IMR-90 (cell line): Measurements from ENCODE around the gene JAK1. TPM values are rescaled to one million over a fixed set of nuclear protein-coding genes. Genes with fewer than 3 reads are reported as not detected.

Source experiments
- ATAC-seq: fragments of 200-7000 bp; cut with Tn5 transposase; 2 replicates; pipeline ENCODE4 v1.9.1; 2020; ENCODE audit warnings: low read depth, mild to moderate bottlenecking, moderate library complexity
- BruUV-seq: library from RNA; stranded (reverse); fragments of 400-500 nt; replicated peaks from 2 replicates; lab custom pipeline; 2021; lab: Mats Ljungman, UMichigan
- CTCF ChIA-PET: fragments of 300-600 bp; formaldehyde crosslinking; extraction: SDS; loops from one replicate; lab custom pipeline; 2021; ENCODE audit warnings: antibody characterized with exemption; lab: Yijun Ruan, JAX
- POLR2A ChIA-PET: fragments of 300-600 bp; sonication (Branson Sonifier 250); formaldehyde crosslinking; loops from one replicate; lab custom pipeline; 2022; ENCODE audit warnings: antibody characterized with exemption; ENCODE audit not compliant: unreplicated experiment; lab: Charles Lee
- DNase-seq: peaks from one replicate; pipeline ENCODE4 v3.0.0; 2013
- H2AFZ ChIP-seq: replicated peaks from 2 replicates; pipeline ENCODE3; 2013; ENCODE audit warnings: low read length, mild to moderate bottlenecking; ENCODE audit not compliant: poor library complexity
- H2AK5ac ChIP-seq: 2 replicates; pipeline ENCODE4 v1.6.1; 2013; ENCODE audit warnings: low read depth, low read length, inconsistent platforms
- H2AK9ac ChIP-seq: replicated peaks from 2 replicates; pipeline ENCODE3; 2013; ENCODE audit warnings: mild to moderate bottlenecking, low read depth, low read length, moderate library complexity; ENCODE audit not compliant: poor library complexity
- H2BK120ac ChIP-seq: 2 replicates; pipeline ENCODE4 v1.6.1; 2013; ENCODE audit warnings: low read depth, low read length, inconsistent platforms
- H2BK15ac ChIP-seq: 3 replicates; pipeline ENCODE4 v1.6.1; 2013; ENCODE audit warnings: low read depth, low read length, inconsistent platforms
- H2BK20ac ChIP-seq: 2 replicates; pipeline ENCODE4 v1.6.1; 2013; ENCODE audit warnings: low read depth, mild to moderate bottlenecking, inconsistent platforms, low read length, moderate library complexity
- H2BK5ac ChIP-seq: 2 replicates; pipeline ENCODE4 v1.6.1; 2013; ENCODE audit warnings: mild to moderate bottlenecking, low read depth, low read length, inconsistent platforms; ENCODE audit not compliant: poor library complexity, severe bottlenecking
- H3K14ac ChIP-seq: replicated peaks from 2 replicates; pipeline ENCODE4 v1.6.1; 2013; ENCODE audit warnings: low read depth, low read length, inconsistent platforms
- H3K18ac ChIP-seq: 2 replicates; pipeline ENCODE4 v1.6.1; 2013; ENCODE audit warnings: low read depth, low read length, control low read depth
- H3K23ac ChIP-seq: 2 replicates; pipeline ENCODE4 v1.6.1; 2013; ENCODE audit warnings: low read depth, low read length, inconsistent platforms
- H3K27ac ChIP-seq: 2 replicates; pipeline ENCODE4 v1.5.1; 2013; ENCODE audit warnings: mild to moderate bottlenecking, control low read depth, low read length; ENCODE audit not compliant: insufficient read depth
- H3K27me3 ChIP-seq: 2 replicates; pipeline ENCODE4 v1.6.1; 2013; ENCODE audit warnings: low read length; ENCODE audit not compliant: control insufficient read depth, insufficient read depth
- H3K36me3 ChIP-seq: 2 replicates; pipeline ENCODE4 v1.6.1; 2013; ENCODE audit warnings: low read length, mixed read lengths; ENCODE audit not compliant: control insufficient read depth, insufficient read depth
- H3K4ac ChIP-seq: 2 replicates; pipeline ENCODE4 v1.6.1; 2013; ENCODE audit warnings: low read depth, low read length, inconsistent platforms
- H3K4me1 ChIP-seq: 2 replicates; pipeline ENCODE4 v1.6.1; 2013; ENCODE audit warnings: low read length, mixed read lengths; ENCODE audit not compliant: control insufficient read depth, insufficient read depth
- H3K4me2 ChIP-seq: 2 replicates; pipeline ENCODE4 v1.6.1; 2013; ENCODE audit warnings: low read depth, mild to moderate bottlenecking, control low read depth, low read length, moderate library complexity
- H3K4me3 ChIP-seq: 2 replicates; pipeline ENCODE4 v1.5.1; 2013; ENCODE audit warnings: low read depth, mild to moderate bottlenecking, control low read depth, low read length, moderate library complexity; ENCODE audit not compliant: insufficient read depth
- H3K56ac ChIP-seq: 2 replicates; pipeline ENCODE4 v1.6.1; 2013; ENCODE audit warnings: low read length, inconsistent platforms; ENCODE audit not compliant: insufficient read depth; ENCODE audit errors: extremely low read depth
- H3K79me1 ChIP-seq, 2 experiments: 2 replicates each; pipeline ENCODE4 v1.6.1; 2013; ENCODE audit warnings: low read length in 2 of 2, inconsistent platforms in 1 of 2, low read depth in 1 of 2
- H3K9ac ChIP-seq: 2 replicates; pipeline ENCODE4 v1.6.1; 2013; ENCODE audit warnings: low read depth, low read length, control low read depth
- H3K9me1 ChIP-seq: 2 replicates; pipeline ENCODE4 v1.6.1; 2013; ENCODE audit warnings: low read length, inconsistent platforms; ENCODE audit not compliant: insufficient read depth
- H3K9me3 ChIP-seq: 2 replicates; pipeline ENCODE4 v1.6.1; 2013; ENCODE audit warnings: low read length; ENCODE audit not compliant: control insufficient read depth, insufficient read depth
- H4K20me1 ChIP-seq: 2 replicates; pipeline ENCODE4 v1.6.1; 2013; ENCODE audit warnings: low read length, inconsistent platforms; ENCODE audit not compliant: insufficient read depth
- H4K5ac ChIP-seq: 2 replicates; pipeline ENCODE4 v1.6.1; 2013; ENCODE audit warnings: mild to moderate bottlenecking, low read depth, low read length, control low read depth
- H4K8ac ChIP-seq, 2 experiments: 2 replicates each; pipeline ENCODE4 v1.6.1; 2013; ENCODE audit warnings: low read depth in 2 of 2, low read length in 2 of 2, control low read depth in 1 of 2, inconsistent platforms in 1 of 2
- H4K91ac ChIP-seq: 2 replicates; pipeline ENCODE4 v1.6.1; 2013; ENCODE audit warnings: low read depth, low read length, inconsistent platforms; ENCODE audit not compliant: insufficient read depth
- BHLHE40 ChIP-seq: fragments of 150-350 bp; IDR thresholded peaks from 2 replicates; pipeline ENCODE4 v1.6.1; 2016; ENCODE audit warnings: mild to moderate bottlenecking, low read depth, low read length
- CEBPB ChIP-seq: IDR thresholded peaks from 2 replicates; pipeline ENCODE4 v1.6.1; 2012; ENCODE audit warnings: low read depth, low read length, improper control_type of control experiment
- CHD1 ChIP-seq: IDR thresholded peaks from 2 replicates; pipeline ENCODE4 v1.6.1; 2012; ENCODE audit warnings: low read depth, low read length, improper control_type of control experiment
- CTCF ChIP-seq: conservative IDR thresholded peaks from 2 replicates; pipeline ENCODE4 v1.5.1; 2012; ENCODE audit warnings: mild to moderate bottlenecking, low read depth, low read length, improper control_type of control experiment
- FOS ChIP-seq: fragments of 150-350 bp; IDR thresholded peaks from 2 replicates; pipeline ENCODE4 v1.6.1; 2016; ENCODE audit warnings: low read depth, low read length
- MAFK ChIP-seq: IDR thresholded peaks from 2 replicates; pipeline ENCODE4 v1.6.1; 2012; ENCODE audit warnings: low read depth, low read length, improper control_type of control experiment
- MAZ ChIP-seq: IDR thresholded peaks from 2 replicates; pipeline ENCODE4 v1.6.1; 2012; ENCODE audit warnings: low read depth, mild to moderate bottlenecking, low read length, improper control_type of control experiment, moderate library complexity, borderline replicate concordance
- NFE2L2 ChIP-seq: fragments of 150-350 bp; IDR thresholded peaks from 2 replicates; pipeline ENCODE4 v1.6.1; 2016; ENCODE audit warnings: low read depth, mild to moderate bottlenecking, low read length
- RAD21 ChIP-seq: IDR thresholded peaks from 2 replicates; pipeline ENCODE4 v1.6.1; 2012; ENCODE audit warnings: low read length, improper control_type of control experiment
- RCOR1 ChIP-seq: IDR thresholded peaks from 2 replicates; pipeline ENCODE4 v1.6.1; 2012; ENCODE audit warnings: mild to moderate bottlenecking, low read length, improper control_type of control experiment; ENCODE audit not compliant: insufficient replicate concordance
- RFX5 ChIP-seq: IDR thresholded peaks from 2 replicates; pipeline ENCODE4 v1.8.0; 2012; ENCODE audit warnings: low read depth, mild to moderate bottlenecking, low read length, moderate library complexity
- USF2 ChIP-seq: fragments of 150-350 bp; IDR thresholded peaks from 2 replicates; pipeline ENCODE4 v1.6.1; 2017; ENCODE audit warnings: mild to moderate bottlenecking, antibody characterized with exemption, low read length, low read depth
- WGBS, 2 experiments: methylation state at CpG; one replicate each; pipeline versions ENCODE4 v1.1.5 to v1.1.7; 2013; ENCODE audit warnings: missing lambda C conversion rate in 2 of 2; ENCODE audit not compliant: insufficient read length in 1 of 2; ENCODE audit errors: extremely low coverage in 2 of 2; 5-methylcytosine and 5-hydroxymethylcytosine counted together
- dilution Hi-C: fragments of 300-500 bp; cut with HindIII; formaldehyde crosslinking; loops from one replicate; pipeline ENCODE4 v1.14.3; 2018; ENCODE audit warnings: low sequenced_read_pairs; ENCODE audit not compliant: unreplicated experiment
- in situ Hi-C: fragments of 300-500 bp; cut with MboI; formaldehyde crosslinking; loops from 3 replicates; pipeline ENCODE4 v1.14.3; 2019; ENCODE audit warnings: low sequenced_read_pairs, inconsistent platforms, mixed read lengths
- intact Hi-C: fragments of 100-400 bp; cut with micrococcal nuclease; formaldehyde crosslinking; loops from 2 replicates; pipeline ENCODE4 v1.10.0; 2022
- polyA plus RNA-seq, 3 experiments: library from polyadenylated mRNA; depleted of rRNA; stranded (reverse); fragments of >200 nt; gene quantifications; 2 replicates each; pipeline ENCODE4 v1.2.3, GENCODE V29; 2012; ENCODE audit warnings: low replicate concordance in 1 of 3
- total RNA-seq: library from RNA; depleted of rRNA; stranded (reverse); fragments of >200 nt; gene quantifications from 2 replicates; pipeline ENCODE4 v1.2.3, GENCODE V29; 2012

The JAK1 gene
- total and polyA plus RNA-seq, 2 of the 4 experiments (the other 2 are of a cell fraction), result 76.9 to 103 TPM

GRCh38 chr1:64872067-64872466 lies 94.3 kb downstream of the JAK1 start:
- no peak for DNase-seq

More at GRCh38 chr1:64872067-64872466, 94.3 kb downstream of the JAK1 start:
- ChIA-PET CTCF (no interaction called here), POLR2A (no interaction called here)
- no peak overlapping the region for H4K8ac ChIP-seq
- H3K4me3 ChIP-seq, result no peak overlapping the region
- BruUV-seq, result no TSS peak
- no peak overlapping the region for H3K23ac ChIP-seq
- no peak overlapping the region for H2AK9ac ChIP-seq
- H3K4me2 ChIP-seq, result no peak overlapping the region
- no peaks in the 10 kb centered on the region; the same call in 1 of the 2 replicates for H3K9me1 ChIP-seq
- intact Hi-C loops, result no loop called here
- no peak overlapping the region for H3K14ac ChIP-seq
- no peaks in the 10 kb centered on the region; the same call in 1 of the 2 replicates for H4K20me1 ChIP-seq
- H2AFZ ChIP-seq, result no peak overlapping the region
- no peaks in the 10 kb centered on the region for H3K4me1 ChIP-seq
- WGBS, 2 experiments, result no CpG with 5 or more reads among the region's 1 CpG
- no peak overlapping the region for H2BK15ac ChIP-seq
- no peak overlapping the region for H2AK5ac ChIP-seq
- H3K79me1 ChIP-seq, result peaks cover 7 to 44% of the 10 kb centered on the region in 2 experiments; a peak in 3 of 4 replicates
- no peak overlapping the region for H2BK120ac ChIP-seq
- dilution Hi-C loops, result no loop called here
- H3K9ac ChIP-seq, result no peak overlapping the region
- H3K27me3 ChIP-seq, result no peaks in the 10 kb centered on the region
- no peak overlapping the region for H3K56ac ChIP-seq
- in situ Hi-C loops, result no loop called here
- H3K9me3 ChIP-seq, result no peaks in the 10 kb centered on the region
- no peak overlapping the region for H4K5ac ChIP-seq
- no peak overlapping the region for H3K27ac ChIP-seq
- H3K4ac ChIP-seq, result no peak overlapping the region
- TF ChIP-seq MAZ, result no peak
- TF ChIP-seq RAD21, result no peak
- TF ChIP-seq FOS, result no peak
- no peak for TF ChIP-seq MAFK
- TF ChIP-seq NFE2L2, result no peak
- no peak for TF ChIP-seq BHLHE40
- TF ChIP-seq CHD1, result no peak
- TF ChIP-seq USF2, result no peak
- TF ChIP-seq RCOR1, result no peak
- no peak for TF ChIP-seq RFX5
- no peak for TF ChIP-seq CTCF
- TF ChIP-seq CEBPB, result no peak
- peaks cover 50% of the 10 kb centered on the region for H3K36me3 ChIP-seq
- H2BK5ac ChIP-seq, result no peak overlapping the region
- H4K91ac ChIP-seq, result no peak overlapping the region
- no peak for ATAC-seq
- H3K18ac ChIP-seq, result no peak overlapping the region
- H2BK20ac ChIP-seq, result no peak overlapping the region
